ENCODE results near the gene ASPHD1.

Gene ASPHD1

GRCh38 chr16:29943846-29944799 lies 43.8 kb downstream of the ASPHD1 start:
- DNase-seq (ENCODE audit: low read depth in 2 of 2) = no peak

- no peak for DNase-seq (ENCODE audit: low read depth in 2 of 2)
Measured at GRCh38 chr16:29947897-29948296, 47.6 kb downstream of the ASPHD1 start.

GRCh38 chr16:29950806-29951461 lies 50.6 kb downstream of the ASPHD1 start:
- DNase-seq (ENCODE audit: low read depth in 2 of 2) = no peak

- no peak for DNase-seq (ENCODE audit: low read depth in 2 of 2)
Measured at GRCh38 chr16:29951625-29952365, 51.5 kb downstream of the ASPHD1 start.

Data from stimulated activated CD4-positive, alpha-beta T cell treated with anti-CD3 and anti-CD28 coated beads, Interleukin-4, amount 100 ng/mL, for 48 hours (primary cell).